Heart right ventricle (tissue), 16 donors: Measurements from ENCODE around the gene NPDC1. TPM values are rescaled to one million over a fixed set of nuclear protein-coding genes. Genes with fewer than 3 reads are reported as not detected.

ENCODE experiments used
- ATAC-seq, 8 donors: fragments of 200-7000 bp; cut with Tn5 transposase; one replicate each; pipeline ENCODE4 v1.9.1; 2020; ENCODE audit warnings: mild to moderate bottlenecking in 8 of 8, moderate library complexity in 8 of 8, moderate number of reproducible peaks in 1 of 8
- DNase-seq, 2 donors: peaks; one replicate each; pipeline ENCODE4 v3.0.0-alpha.2; 2020
- H3K27ac ChIP-seq, 10 donors: fragments of 200-600 bp; sonication (generic) in 2 of 10; one replicate each; pipeline versions ENCODE4 v1.5.0 to v1.8.0; 2020 to 2022; ENCODE audit warnings: mild to moderate bottlenecking in 3 of 10
- H3K27me3 ChIP-seq, 7 donors: fragments of 200-600 bp; one replicate each; pipeline ENCODE4 v1.8.0; 2021 to 2022; ENCODE audit warnings: mild to moderate bottlenecking in 2 of 7
- H3K36me3 ChIP-seq, 9 donors: fragments of 200-600 bp; sonication (generic) in 1 of 9; one replicate each; pipeline versions ENCODE4 v1.5.0 to v1.8.0; 2020 to 2022; ENCODE audit warnings: mild to moderate bottlenecking in 2 of 9
- H3K4me1 ChIP-seq, 9 donors: fragments of 200-600 bp; sonication (generic) in 1 of 9; one replicate each; pipeline versions ENCODE4 v1.5.0 to v1.8.0; 2020 to 2022; ENCODE audit warnings: mild to moderate bottlenecking in 4 of 9
- H3K4me3 ChIP-seq, 10 donors: fragments of 200-600 bp; sonication (generic) in 2 of 10; one replicate each; pipeline versions ENCODE4 v1.5.0 to v1.8.0; 2020 to 2022; ENCODE audit warnings: mild to moderate bottlenecking in 7 of 10, moderate library complexity in 2 of 10
- H3K9me3 ChIP-seq, 11 donors: fragments of 200-600 bp in 10 of 11; sonication (generic) in 2 of 11; one replicate each; pipeline versions ENCODE4 v1.5.0 to v1.8.0; 2013 to 2022; ENCODE audit warnings: mild to moderate bottlenecking in 2 of 11, control low read depth in 1 of 11, moderate library complexity in 1 of 11
- WGBS, 2 donors: extraction: QIAGEN DNeasy Blood & Tissue Kit; methylation state at CpG; one replicate each; pipeline ENCODE4 v1.1.7; 2013; ENCODE audit warnings: inconsistent platforms in 1 of 2; 5-methylcytosine and 5-hydroxymethylcytosine counted together
- intact Hi-C, 10 donors: fragments of 100-400 bp; cut with DNase I; formaldehyde crosslinking; loops; one replicate each; pipeline versions ENCODE4 v1.11.1 to v1.14.2; 2022
- polyA plus RNA-seq, 2 donors: library from polyadenylated mRNA; stranded (reverse); fragments of 200-250 nt; gene quantifications; one replicate each; pipeline ENCODE4 v1.2.3, GENCODE V29; 2013
- total RNA-seq, 10 donors: library from RNA; stranded (reverse); fragmentation: NEBNext Ultra II Directional in 3 of 10; extraction: Animal tissue kit (Norgen Biotek cat#: 25700) in 3 of 10; gene quantifications; one replicate each; pipeline versions ENCODE4 v1.2.1 to v1.2.4, GENCODE V29; 2021 to 2023
- TF ChIP-seq, protein P1 (sequence below), 9 donors: fragments of 200-600 bp; sonication (generic) in 2 of 9; IDR thresholded peaks; one replicate each; pipeline versions ENCODE4 v1.5.0 to v1.8.0; 2021 to 2022; ENCODE audit warnings: antibody characterized with exemption in 9 of 9, mild to moderate bottlenecking in 5 of 9, moderate library complexity in 1 of 9
- donor health status: Arrhythmogenic right ventricular cardiomyopathy.
- donor health status: ischemic (EF 13 %, LVEDD 7.1; RV severe dilation, severe dysfunction).
- donor health status: healthy with polysubstance abuse.
- donor health status: DM: no; HTN: yes; CAD: no.
- donor health status: DM: no; HTN: no; CAD: no.
- donor health status: ischemic (EF 25% LVEDD 6.9; RV normal size, moderate dysfunction).
- donor health status: ischemic (EF 25% LVEDD 5.7; RV mildly dilated, moderate dysfunction).
- donor health status: healthy.
- donor health status: DM: yes; HTN: yes; CAD: no.
- donor health status: Ischemic cardiomyopathy.
- donor health status: ischemic (EF 35%, LVEDD 5.7; RV mildly dilated, moderate dysfunction).
- donor health status: nonischemic (EF 11% LVEDD 7.7; RV severe dilation, severe dysfunction).
- donor health status: DM: yes; HTN: yes; CAD: no.
- donor health status: PGD.
- donor health status: ischemic (EF 29% LVEDD 5.4; RV normal size, mild dysfunction).
- donor health status: nonischemic (EF 23%, LVEDD 6.1; RV moderate dilation, normal function).

NPDC1 gene
- total and polyA plus RNA-seq, 12 donors = 29.1 to 153 (median 54.5) TPM

DNA sequence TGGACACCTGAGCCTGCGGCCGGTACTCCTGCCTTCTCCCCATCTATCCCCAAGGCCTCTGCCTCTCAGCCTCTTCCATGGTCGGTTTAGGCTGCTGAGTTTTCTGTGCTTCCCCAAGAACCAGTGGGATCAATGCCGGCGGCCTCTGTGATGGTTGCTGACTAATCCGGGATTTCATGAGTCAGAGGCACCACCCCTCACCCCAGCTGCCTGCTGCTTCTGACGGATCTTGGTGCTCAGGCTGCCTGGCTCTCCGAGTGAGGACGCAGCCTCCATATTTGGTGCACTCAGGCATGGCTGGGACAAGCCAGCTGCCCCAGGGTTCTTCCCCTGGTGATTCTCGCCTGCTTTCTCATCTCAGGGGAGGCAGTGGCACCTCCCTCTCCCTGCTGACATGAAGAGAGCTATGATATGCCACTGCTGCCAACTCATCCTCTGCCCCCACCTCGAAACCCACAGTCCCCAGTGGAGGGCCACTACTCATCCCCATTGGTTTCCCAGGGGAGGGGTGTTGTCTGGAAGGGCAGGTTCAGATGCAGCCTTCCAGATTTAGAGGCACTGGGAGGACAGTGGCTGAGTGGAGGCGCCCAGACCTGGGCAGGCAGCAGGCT, 37.5 kb upstream of the NPDC1 start:
- no peak for ATAC-seq
- intact Hi-C loops = no loop called here
- DNase-seq = no peak
- H3K9me3 ChIP-seq = no peaks in the 10 kb centered on the region
- TF ChIP-seq, protein P1, sequence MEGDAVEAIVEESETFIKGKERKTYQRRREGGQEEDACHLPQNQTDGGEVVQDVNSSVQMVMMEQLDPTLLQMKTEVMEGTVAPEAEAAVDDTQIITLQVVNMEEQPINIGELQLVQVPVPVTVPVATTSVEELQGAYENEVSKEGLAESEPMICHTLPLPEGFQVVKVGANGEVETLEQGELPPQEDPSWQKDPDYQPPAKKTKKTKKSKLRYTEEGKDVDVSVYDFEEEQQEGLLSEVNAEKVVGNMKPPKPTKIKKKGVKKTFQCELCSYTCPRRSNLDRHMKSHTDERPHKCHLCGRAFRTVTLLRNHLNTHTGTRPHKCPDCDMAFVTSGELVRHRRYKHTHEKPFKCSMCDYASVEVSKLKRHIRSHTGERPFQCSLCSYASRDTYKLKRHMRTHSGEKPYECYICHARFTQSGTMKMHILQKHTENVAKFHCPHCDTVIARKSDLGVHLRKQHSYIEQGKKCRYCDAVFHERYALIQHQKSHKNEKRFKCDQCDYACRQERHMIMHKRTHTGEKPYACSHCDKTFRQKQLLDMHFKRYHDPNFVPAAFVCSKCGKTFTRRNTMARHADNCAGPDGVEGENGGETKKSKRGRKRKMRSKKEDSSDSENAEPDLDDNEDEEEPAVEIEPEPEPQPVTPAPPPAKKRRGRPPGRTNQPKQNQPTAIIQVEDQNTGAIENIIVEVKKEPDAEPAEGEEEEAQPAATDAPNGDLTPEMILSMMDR (IDR thresholded peaks at IDR 0.05) = no peak
- no peak overlapping the region for H3K4me3 ChIP-seq
- H3K27ac ChIP-seq = peak overlapping the region in 3 of 10 donors; percentile 14 to 44 (median 25)
- no peaks in the 10 kb centered on the region for H3K27me3 ChIP-seq
- 75 to 77% methylated on average over 12 of the region's 12 CpGs for WGBS, 2 donors
- H3K4me1 ChIP-seq = peaks cover 7 to 50% (median 25%) of the 10 kb centered on the region in 9 donors
- peaks cover 0 to 58% (median 18%) of the 10 kb centered on the region in 9 donors for H3K36me3 ChIP-seq

DNA sequence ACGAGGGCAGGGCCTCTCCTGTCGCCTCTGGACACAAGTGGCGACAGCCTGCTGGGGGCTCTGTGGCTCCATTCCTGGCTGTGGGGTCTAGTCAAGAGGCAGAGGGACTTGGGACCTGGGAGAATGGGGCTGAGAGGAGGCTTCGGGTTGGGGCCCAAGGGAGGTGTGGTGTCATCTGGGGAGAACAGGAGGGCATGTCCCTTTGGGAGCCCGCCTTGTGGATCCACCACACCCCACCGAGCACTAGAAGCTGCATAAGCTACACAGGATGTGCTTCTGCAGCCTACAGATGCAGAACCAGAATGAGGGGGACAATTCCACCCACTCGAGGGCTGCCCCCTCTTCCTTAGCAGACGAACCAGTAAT, 36.9 kb upstream of the NPDC1 start:
- Histone ChIP-seq H3K27me3 (no peaks in the 10 kb centered on the region), H3K9me3 (no peaks in the 10 kb centered on the region), H3K27ac (peak overlapping the region in 1 of 10 donors; percentile 44), H3K36me3 (peaks cover 0 to 55% (median 18%) of the 10 kb centered on the region in 9 donors), H3K4me1 (peaks cover 13 to 51% (median 28%) of the 10 kb centered on the region in 9 donors), H3K4me3 (no peak overlapping the region)
- intact Hi-C loops = no loop called here
- WGBS, 2 donors = 86% methylated on average over 8 of the region's 8 CpGs
- TF ChIP-seq, protein P1 (IDR thresholded peaks at IDR 0.05) = no peak
- no peak for ATAC-seq
- DNase-seq = no peak

GRCh38 chr9:137082222-137082924, 36.4 kb upstream of the NPDC1 start:
- TF ChIP-seq, protein P1 (IDR thresholded peaks at IDR 0.05) = no peak
- Histone ChIP-seq H3K27me3 (no peaks in the 10 kb centered on the region), H3K36me3 (peaks cover 0 to 55% (median 18%) of the 10 kb centered on the region in 9 donors), H3K27ac (no peak overlapping the region), H3K4me3 (no peak overlapping the region), H3K4me1 (peaks cover 13 to 46% (median 24%) of the 10 kb centered on the region in 9 donors), H3K9me3 (no peaks in the 10 kb centered on the region)
- ATAC-seq = no peak
- no peak for DNase-seq
- WGBS, 2 donors = 89 to 94% methylated on average over 16 of the region's 16 CpGs
- intact Hi-C loops = no loop called here

GRCh38 chr9:137080260-137081122, 34.5 kb upstream of the NPDC1 start:
- Histone ChIP-seq H3K9me3 (no peaks in the 10 kb centered on the region), H3K36me3 (peaks cover 0 to 55% (median 18%) of the 10 kb centered on the region in 9 donors), H3K4me3 (no peak overlapping the region), H3K4me1 (peaks cover 11 to 45% (median 17%) of the 10 kb centered on the region in 9 donors), H3K27ac (no peak overlapping the region), H3K27me3 (no peaks in the 10 kb centered on the region)
- no peak for ATAC-seq
- TF ChIP-seq, protein P1 (IDR thresholded peaks at IDR 0.05) = no peak
- 87 to 93% methylated on average over 24 of the region's 24 CpGs for WGBS, 2 donors
- no peak for DNase-seq
- intact Hi-C loops = no loop called here
